Esophagus muscularis mucosa (tissue), 2 donors: Measurements from ENCODE around the gene KCNE1.

ENCODE experiments used
- POLR2A ChIP-seq: fragments of 450-650 bp; IDR thresholded peaks from one replicate; pipeline ENCODE4 v1.6.1; 2017; ENCODE audit warnings: antibody characterized with exemption, moderate library complexity, mild to moderate bottlenecking, low read depth
- POLR2AphosphoS5 ChIP-seq, 2 donors: sonication (generic); formaldehyde crosslinking; IDR thresholded peaks; one replicate each; pipeline ENCODE4 v1.6.1; 2017; ENCODE audit warnings: antibody characterized with exemption in 2 of 2

DNA sequence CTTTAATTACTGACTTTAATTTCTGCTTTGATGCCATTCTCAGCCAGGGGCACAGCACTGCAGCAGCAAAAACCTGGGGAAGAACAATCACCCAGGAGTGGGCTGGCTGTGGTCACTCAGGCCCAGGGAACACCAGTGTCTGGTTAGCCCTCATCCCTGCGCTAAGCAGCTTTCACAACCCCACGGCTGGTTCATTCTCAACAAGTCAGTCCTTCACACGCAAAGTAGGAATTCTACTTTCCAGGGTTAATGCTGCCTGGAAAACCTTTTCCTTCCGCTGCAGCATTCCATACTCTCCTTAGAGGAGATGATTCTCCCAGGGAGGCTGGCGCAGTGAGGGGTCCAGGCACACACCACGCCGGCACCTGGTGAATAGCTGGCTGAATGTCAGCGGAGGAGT, 24.3 kb upstream of the KCNE1 start:
- TF ChIP-seq POLR2AphosphoS5 (IDR thresholded peaks at IDR 0.05) (no peak), POLR2A (no peak)
